Heart left ventricle (tissue), 13 donors: ENCODE data around the gene FDX2.

Experiments used
- CTCF ChIP-seq, 12 donors: fragments of 200-600 bp; sonication (generic) in 4 of 12; IDR thresholded peaks; one replicate each; pipeline versions ENCODE4 v1.5.0 to v1.8.0; 2018 to 2022; ENCODE audit warnings: antibody characterized with exemption in 12 of 12, mild to moderate bottlenecking in 5 of 12
- POLR2A ChIP-seq, 2 donors: fragments of 450-650 bp; IDR thresholded peaks; one replicate each; pipeline ENCODE4 v1.6.1; 2017; ENCODE audit warnings: antibody characterized with exemption in 2 of 2, mild to moderate bottlenecking in 2 of 2, moderate library complexity in 2 of 2
- donor health status: ischemic (EF 13 %, LVEDD 7.1; RV severe dilation, severe dysfunction).
- donor health status: DM: no; HTN: yes; CAD: no.
- donor health status: DM: no; HTN: no; CAD: no.
- donor health status: ischemic (EF 25% LVEDD 6.9; RV normal size, moderate dysfunction).
- donor health status: ischemic (EF 25% LVEDD 5.7; RV mildly dilated, moderate dysfunction).
- donor health status: ischemic (EF 35%, LVEDD 5.7; RV mildly dilated, moderate dysfunction).
- donor health status: nonischemic (EF 11% LVEDD 7.7; RV severe dilation, severe dysfunction).
- donor health status: DM: yes; HTN: yes; CAD: no.
- donor health status: PGD.
- donor health status: ischemic (EF 29% LVEDD 5.4; RV normal size, mild dysfunction).
- donor health status: nonischemic (EF 23%, LVEDD 6.1; RV moderate dilation, normal function).

- no peak for TF ChIP-seq POLR2A (IDR thresholded peaks at IDR 0.05)
- no peak for TF ChIP-seq CTCF (IDR thresholded peaks at IDR 0.05)
Observed at GRCh38 chr19:10295847-10296591, 19.8 kb downstream of the FDX2 start.
